ENCODE measurements around the gene TUSC7.

The TUSC7 gene

DNA sequence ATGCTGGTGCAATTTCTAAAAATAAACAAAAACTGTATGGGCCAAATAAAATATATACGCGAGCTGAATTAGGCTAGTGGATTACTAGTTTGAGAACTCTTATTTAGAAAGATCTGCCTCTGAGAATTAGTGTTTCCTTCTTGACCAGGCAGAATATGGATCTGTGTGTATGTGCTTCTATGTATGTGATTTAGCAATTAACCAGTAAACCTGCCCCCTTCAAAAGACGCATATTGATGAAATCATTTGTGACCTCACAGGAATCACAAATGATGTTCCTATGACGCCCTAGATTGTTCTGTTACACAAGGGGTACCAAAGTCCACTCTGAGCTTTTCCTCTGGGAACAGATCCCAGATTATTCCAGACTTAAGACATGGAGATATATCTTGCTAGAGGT is at the start of gene TUSC7:
TUSC7 (plus strand) TSS at position 301 of the 400 bp plus-strand sequence.
- no peak for DNase-seq (ENCODE audit: low read depth in 2 of 3, low spot score in 2 of 3)

DNA sequence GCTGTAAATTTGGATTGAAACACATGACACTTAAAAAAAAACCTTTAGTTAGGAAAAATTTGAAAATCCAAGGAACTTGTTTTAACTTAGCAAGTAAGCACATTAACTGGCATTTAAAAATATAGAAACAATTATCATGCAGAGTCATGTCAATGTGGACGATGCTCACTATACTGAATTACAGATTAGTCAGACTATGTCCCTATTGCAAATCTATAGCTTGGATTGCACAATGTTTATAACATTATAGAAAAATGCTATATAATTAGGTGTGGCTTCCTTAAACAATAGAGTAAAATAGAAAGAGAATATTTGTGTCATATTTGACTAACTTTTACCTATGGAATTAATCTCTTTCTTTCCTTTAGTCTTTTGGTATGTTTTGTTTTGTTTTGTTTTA is 48.4 kb upstream of the TUSC7 start:
- DNase-seq (ENCODE audit: low read depth in 2 of 3, low spot score in 2 of 3) = no peak

GRCh38 chr3:116663161-116664110 is 46.1 kb upstream of the TUSC7 start:
- no peak for DNase-seq (ENCODE audit: low read depth in 2 of 3, low spot score in 2 of 3)

DNA sequence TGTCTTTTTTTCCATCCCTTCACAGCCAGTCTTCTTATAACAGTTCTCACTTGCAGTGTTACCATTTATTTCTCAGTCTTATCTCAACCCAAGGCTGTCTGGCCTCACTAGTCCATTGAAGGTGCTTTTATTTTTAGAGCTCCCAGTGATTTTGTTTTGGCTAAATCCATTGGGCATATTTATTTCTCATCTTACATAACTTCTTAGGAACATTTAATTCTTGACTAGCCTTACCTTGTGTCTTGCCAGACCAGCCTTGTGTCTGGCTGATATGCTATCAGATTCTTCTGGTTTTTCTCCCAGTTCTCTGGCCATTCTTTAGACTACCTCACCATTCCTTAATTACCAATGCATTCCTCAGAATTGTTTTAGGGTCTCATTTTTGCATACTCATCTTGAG is 42.3 kb upstream of the TUSC7 start:
- no peak for DNase-seq (ENCODE audit: low read depth in 2 of 3, low spot score in 2 of 3)

GRCh38 chr3:116667791-116668190 is 41.8 kb upstream of the TUSC7 start:
- DNase-seq (ENCODE audit: low read depth in 2 of 3, low spot score in 2 of 3) = no peak

DNA sequence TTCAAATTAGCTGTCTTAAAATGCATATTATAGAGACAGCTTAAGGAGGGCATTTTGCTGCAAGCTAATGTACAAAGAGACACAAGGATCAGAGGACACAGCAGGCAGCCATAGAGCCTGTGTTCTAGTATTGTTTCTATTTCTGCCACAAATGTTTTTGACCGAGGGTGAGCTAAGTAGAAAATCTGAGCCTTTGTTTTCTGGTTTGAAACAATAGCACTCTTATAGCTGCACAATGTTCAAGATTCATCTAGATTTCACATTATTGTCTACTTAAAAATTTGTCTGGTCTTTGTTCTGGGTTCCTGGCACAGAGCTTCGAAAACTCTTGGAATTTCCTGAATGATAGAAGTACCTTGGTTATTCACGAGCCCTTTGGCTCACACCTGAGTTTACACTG is 40.0 kb upstream of the TUSC7 start:
- DNase-seq (ENCODE audit: low read depth in 2 of 3, low spot score in 2 of 3) = no peak

DNA sequence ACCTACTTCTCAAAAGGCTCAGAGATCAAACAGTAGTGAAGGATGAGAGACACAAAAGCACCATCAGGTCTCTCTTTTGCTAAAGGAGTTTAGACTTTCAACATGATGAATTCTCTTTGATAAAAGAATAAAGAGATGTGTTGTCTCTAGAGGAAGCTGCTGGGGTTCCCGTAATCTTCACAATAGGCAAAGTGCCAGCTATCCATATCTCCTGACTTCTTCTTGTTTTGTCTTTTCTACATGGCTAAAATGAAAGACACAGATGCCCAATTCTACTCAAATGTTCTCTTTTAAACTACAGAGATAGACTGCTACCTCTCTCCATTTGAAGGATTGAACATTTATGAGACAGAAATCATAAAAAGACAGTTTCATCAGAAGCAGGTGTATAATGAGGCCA is 38.4 kb upstream of the TUSC7 start:
- DNase-seq (ENCODE audit: low read depth in 2 of 3, low spot score in 2 of 3) = no peak

GRCh38 chr3:116678853-116679252 is 30.7 kb upstream of the TUSC7 start:
- DNase-seq (ENCODE audit: low read depth in 2 of 3, low spot score in 2 of 3) = no peak

- no peak for DNase-seq (ENCODE audit: low read depth in 2 of 3, low spot score in 2 of 3)
Observed at GRCh38 chr3:116691041-116691440, 18.5 kb upstream of the TUSC7 start.

GRCh38 chr3:116701070-116701469 is 8.5 kb upstream of the TUSC7 start:
- no peak for DNase-seq (ENCODE audit: low read depth in 2 of 3, low spot score in 2 of 3)

DNA sequence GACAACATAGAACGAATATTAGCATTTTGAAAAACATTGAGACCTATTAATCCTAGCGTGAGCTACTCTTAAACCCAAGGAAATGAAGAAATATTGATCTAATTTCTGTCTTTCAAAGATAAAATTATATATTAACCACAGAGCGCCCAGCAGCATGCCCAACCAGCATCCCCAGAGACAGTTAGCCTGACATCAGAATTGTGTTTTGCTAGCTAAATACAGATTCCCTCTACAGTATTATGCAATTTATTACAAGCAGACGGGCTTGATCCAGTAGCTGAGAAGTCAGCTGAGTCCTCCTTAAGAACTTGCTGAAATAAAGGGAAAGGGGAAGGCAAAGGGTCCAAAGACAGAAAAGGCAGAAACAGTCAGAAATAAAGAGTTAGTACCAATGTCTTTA is 7.2 kb upstream of the TUSC7 start:
- DNase-seq (ENCODE audit: low read depth in 2 of 3, low spot score in 2 of 3) = no peak

DNA sequence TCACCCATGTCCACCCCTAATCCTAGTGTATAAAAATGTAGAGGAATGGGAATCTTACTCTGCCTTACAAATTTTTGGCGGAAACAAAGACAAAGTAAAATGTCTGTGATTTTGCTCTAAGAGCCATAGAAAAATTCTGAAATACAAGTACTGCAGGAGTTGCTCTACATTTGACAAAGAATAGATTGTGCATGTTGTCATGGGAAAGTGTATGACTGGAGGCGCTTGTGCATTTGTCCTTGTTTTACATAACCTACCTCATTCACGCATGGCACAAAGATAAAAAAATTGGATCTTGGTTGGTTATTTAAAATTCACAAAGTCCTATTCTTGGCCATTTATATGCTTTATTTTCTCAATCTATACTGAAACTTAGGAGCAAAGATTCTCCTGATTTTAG is 2.0 kb upstream of the TUSC7 start:
- DNase-seq (ENCODE audit: low read depth in 2 of 3, low spot score in 2 of 3) = no peak

GRCh38 chr3:116716490-116716889 is 6.9 kb downstream of the TUSC7 start:
- no peak for DNase-seq (ENCODE audit: low read depth in 2 of 3, low spot score in 2 of 3)

- DNase-seq (ENCODE audit: low read depth in 2 of 3, low spot score in 2 of 3) = no peak
Observed at GRCh38 chr3:116717566-116717965, 8.0 kb downstream of the TUSC7 start.

- no peak for DNase-seq (ENCODE audit: low read depth in 2 of 3, low spot score in 2 of 3)
Observed at GRCh38 chr3:116728454-116728853, 18.9 kb downstream of the TUSC7 start.

- no peak for DNase-seq (ENCODE audit: low read depth in 2 of 3, low spot score in 2 of 3)
Observed at GRCh38 chr3:116734243-116734642, 24.7 kb downstream of the TUSC7 start.

GRCh38 chr3:116739678-116740077 is 30.1 kb downstream of the TUSC7 start:
- no peak for DNase-seq (ENCODE audit: low read depth in 2 of 3, low spot score in 2 of 3)

DNA sequence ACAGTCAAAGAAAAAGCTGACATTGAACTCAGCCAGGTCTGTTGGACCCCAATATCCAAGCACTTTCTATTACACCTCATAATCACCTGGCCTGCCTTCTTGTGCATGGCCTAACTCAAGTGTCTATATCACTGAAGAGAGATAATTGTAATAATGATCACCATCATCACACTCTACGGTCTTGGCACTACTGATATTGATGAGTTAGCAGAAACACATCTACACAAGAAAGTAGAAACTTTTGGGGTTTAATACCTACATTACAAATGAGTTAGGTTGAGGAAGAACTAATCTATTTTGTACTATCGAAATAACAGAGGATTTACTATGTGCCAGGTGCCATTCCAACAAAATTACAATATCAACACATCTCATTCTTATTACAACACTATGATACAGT is 30.7 kb downstream of the TUSC7 start:
- DNase-seq (ENCODE audit: low read depth in 2 of 3, low spot score in 2 of 3) = no peak

DNA sequence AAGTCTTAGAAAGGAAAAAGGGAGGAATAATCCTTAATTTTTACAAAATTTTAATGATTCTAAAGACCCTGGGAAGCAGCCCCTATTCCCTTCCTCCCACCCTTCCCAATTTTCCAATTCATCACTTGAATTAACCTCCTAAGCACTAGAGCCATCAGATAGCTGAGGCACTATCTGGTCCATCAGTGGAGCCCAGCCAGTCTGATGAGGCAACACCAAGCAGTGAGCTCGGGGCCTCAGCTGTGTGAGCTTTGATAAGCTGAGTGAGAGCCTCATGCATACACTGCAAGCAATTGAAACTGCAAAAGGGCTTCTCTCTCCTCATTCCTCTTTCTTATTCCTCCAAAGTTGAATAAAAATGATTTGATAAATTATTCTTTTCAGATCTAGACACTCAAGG is 31.9 kb downstream of the TUSC7 start:
- no peak for DNase-seq (ENCODE audit: low read depth in 2 of 3, low spot score in 2 of 3)

DNA sequence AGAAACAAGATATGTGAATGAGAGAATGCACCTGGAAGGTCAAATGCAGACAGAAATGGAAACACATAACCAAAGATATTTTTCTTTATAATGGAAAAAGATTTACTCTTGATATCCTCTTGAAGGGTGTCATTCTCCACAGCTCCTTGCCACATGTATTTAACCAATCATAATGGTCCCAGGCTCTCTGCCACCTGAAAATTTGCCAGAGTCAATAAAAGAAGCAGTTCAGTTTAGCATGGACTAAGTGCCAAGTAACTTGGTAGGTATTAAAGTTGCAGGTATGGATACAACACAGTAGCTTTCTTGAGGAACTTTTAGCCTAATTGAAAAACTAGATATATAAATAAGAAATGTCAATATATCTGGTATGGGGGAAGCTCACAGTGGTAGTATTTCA is 33.5 kb downstream of the TUSC7 start:
- DNase-seq (ENCODE audit: low read depth in 2 of 3, low spot score in 2 of 3) = no peak

- no peak for DNase-seq (ENCODE audit: low read depth in 2 of 3, low spot score in 2 of 3)
Observed at GRCh38 chr3:116749388-116749787, 39.8 kb downstream of the TUSC7 start.

DNA sequence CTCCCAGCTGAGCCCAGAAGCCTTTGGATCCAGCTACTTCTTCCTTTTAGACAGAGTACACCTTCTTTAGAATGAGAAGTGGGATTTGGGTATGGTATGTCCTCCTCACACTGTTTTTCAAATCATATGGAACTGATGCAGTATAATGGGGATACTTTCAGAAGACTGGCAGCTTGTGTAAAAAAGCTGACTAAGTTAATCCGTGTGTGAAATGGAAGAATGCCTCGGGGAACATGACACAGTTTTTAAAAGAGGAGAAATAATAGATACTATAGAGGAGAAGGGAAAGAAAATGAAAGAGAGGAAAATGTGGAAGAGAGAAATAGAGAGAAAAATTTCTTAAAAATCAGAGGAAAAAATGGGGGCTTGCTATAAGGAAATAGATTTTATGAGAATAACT is 47.7 kb downstream of the TUSC7 start:
- DNase-seq (ENCODE audit: low read depth in 2 of 3, low spot score in 2 of 3) = no peak

GRCh38 chr3:116759316-116759715 is 49.7 kb downstream of the TUSC7 start:
- no peak for DNase-seq (ENCODE audit: low read depth in 2 of 3, low spot score in 2 of 3)
